ENCODE results near the gene CYB561.

DNA sequence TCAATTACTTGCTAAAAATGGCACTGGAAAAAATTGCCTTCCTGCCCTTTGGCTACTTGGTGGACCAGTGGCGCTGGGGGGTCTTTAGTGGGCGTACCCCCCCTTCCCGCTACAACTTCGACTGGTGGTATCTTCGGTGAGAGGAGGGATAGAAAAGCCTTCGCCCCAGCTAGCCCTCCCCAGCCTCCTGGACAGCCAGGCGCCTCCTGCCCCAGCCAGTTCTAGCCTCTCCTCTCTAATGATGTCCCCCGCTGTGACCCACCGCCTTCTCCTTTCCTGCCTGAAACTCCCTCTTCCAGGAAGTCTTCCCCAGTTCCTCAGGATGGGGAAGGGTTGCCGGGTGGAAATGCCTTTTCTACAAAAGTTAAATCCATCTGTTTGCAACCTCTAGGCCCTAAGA, 36.9 kb upstream of the CYB561 start:
- TF ChIP-seq, protein P1, sequence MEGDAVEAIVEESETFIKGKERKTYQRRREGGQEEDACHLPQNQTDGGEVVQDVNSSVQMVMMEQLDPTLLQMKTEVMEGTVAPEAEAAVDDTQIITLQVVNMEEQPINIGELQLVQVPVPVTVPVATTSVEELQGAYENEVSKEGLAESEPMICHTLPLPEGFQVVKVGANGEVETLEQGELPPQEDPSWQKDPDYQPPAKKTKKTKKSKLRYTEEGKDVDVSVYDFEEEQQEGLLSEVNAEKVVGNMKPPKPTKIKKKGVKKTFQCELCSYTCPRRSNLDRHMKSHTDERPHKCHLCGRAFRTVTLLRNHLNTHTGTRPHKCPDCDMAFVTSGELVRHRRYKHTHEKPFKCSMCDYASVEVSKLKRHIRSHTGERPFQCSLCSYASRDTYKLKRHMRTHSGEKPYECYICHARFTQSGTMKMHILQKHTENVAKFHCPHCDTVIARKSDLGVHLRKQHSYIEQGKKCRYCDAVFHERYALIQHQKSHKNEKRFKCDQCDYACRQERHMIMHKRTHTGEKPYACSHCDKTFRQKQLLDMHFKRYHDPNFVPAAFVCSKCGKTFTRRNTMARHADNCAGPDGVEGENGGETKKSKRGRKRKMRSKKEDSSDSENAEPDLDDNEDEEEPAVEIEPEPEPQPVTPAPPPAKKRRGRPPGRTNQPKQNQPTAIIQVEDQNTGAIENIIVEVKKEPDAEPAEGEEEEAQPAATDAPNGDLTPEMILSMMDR (IDR thresholded peaks at IDR 0.05; ENCODE audit: low read depth, low read length): no peak
- TF ChIP-seq EZH2phosphoT487 (IDR thresholded peaks at IDR 0.05; ENCODE audit: low read depth): no peak

Data from OCI-LY3 (cell line).